GM23338 (cell line): ENCODE measurements around the gene ZNF792. TPM values are rescaled to one million over a fixed set of nuclear protein-coding genes. Genes with fewer than 3 reads are reported as not detected.
"Not testable (repeated sequence)": the region's sequence is repeated elsewhere in the genome, so short reads cannot be mapped to it uniquely, and the experiment has no call there.

Experiments
- ATAC-seq: fragments of 200-7000 bp; cut with Tn5 transposase; 3 replicates; pipeline ENCODE4 v1.9.1; 2020
- DNase-seq: peaks from one replicate; pipeline ENCODE4 v3.0.0-alpha.2; 2015; ENCODE audit warnings: low spot score
- H2AFZ ChIP-seq: fragments of 200-600 bp; sonication (generic); 2 replicates; pipeline ENCODE4 v1.8.0; 2016; ENCODE audit warnings: antibody characterized with exemption, mild to moderate bottlenecking, moderate library complexity
- H3F3A ChIP-seq: fragments of 200-600 bp; sonication (generic); replicated peaks from 2 replicates; pipeline ENCODE4 v1.8.0; 2017; ENCODE audit warnings: antibody characterized with exemption, mixed run types, low read depth
- H3K27ac ChIP-seq: fragments of 200-600 bp; sonication (generic); 2 replicates; pipeline ENCODE4 v1.6.1; 2016; ENCODE audit warnings: low read depth
- H3K27me3 ChIP-seq: fragments of 200-600 bp; sonication (generic); 2 replicates; pipeline ENCODE4 v1.8.0; 2016; ENCODE audit warnings: mild to moderate bottlenecking, mixed run types, moderate library complexity; ENCODE audit not compliant: insufficient read depth
- H3K36me3 ChIP-seq: fragments of 200-600 bp; sonication (generic); 2 replicates; pipeline ENCODE4 v1.8.0; 2016; ENCODE audit warnings: mild to moderate bottlenecking; ENCODE audit not compliant: insufficient read depth
- H3K4me1 ChIP-seq: fragments of 200-600 bp; sonication (generic); 2 replicates; pipeline ENCODE4 v1.8.0; 2016; ENCODE audit warnings: mild to moderate bottlenecking, moderate library complexity; ENCODE audit not compliant: insufficient read depth
- H3K4me2 ChIP-seq: fragments of 200-600 bp; sonication (generic); 2 replicates; pipeline ENCODE4 v1.7.1; 2017; ENCODE audit warnings: mixed run types
- H3K4me3 ChIP-seq: fragments of 200-600 bp; sonication (generic); 2 replicates; pipeline ENCODE4 v1.6.1; 2016; ENCODE audit warnings: mixed run types
- H3K79me2 ChIP-seq: fragments of 200-600 bp; sonication (generic); replicated peaks from 2 replicates; pipeline ENCODE4 v1.8.0; 2017; ENCODE audit warnings: mild to moderate bottlenecking; ENCODE audit not compliant: insufficient read depth
- H3K9me2 ChIP-seq: fragments of 200-600 bp; sonication (generic); 2 replicates; pipeline ENCODE4 v1.8.0; 2017; ENCODE audit not compliant: insufficient read depth
- H4K20me1 ChIP-seq: fragments of 200-600 bp; sonication (generic); replicated peaks from 2 replicates; pipeline ENCODE4 v1.8.0; 2017; ENCODE audit warnings: mild to moderate bottlenecking; ENCODE audit not compliant: insufficient read depth
- H3K27ac Mint-ChIP-seq: 2 replicates; pipeline ENCODE4 v1.8.0; 2020; ENCODE audit warnings: inconsistent platforms, mild to moderate bottlenecking, moderate library complexity, mixed read lengths
- H3K27me3 Mint-ChIP-seq: 3 replicates; pipeline ENCODE4 v1.8.0; 2022; ENCODE audit warnings: low read depth, mild to moderate bottlenecking, moderate library complexity, mixed read lengths, inconsistent platforms; ENCODE audit not compliant: insufficient read depth, poor library complexity
- H3K36me3 Mint-ChIP-seq: 3 replicates; pipeline ENCODE4 v1.8.0; 2021; ENCODE audit warnings: low read depth, mild to moderate bottlenecking, inconsistent platforms, moderate library complexity, mixed read lengths
- H3K4me1 Mint-ChIP-seq: 3 replicates; pipeline ENCODE4 v1.8.0; 2020; ENCODE audit warnings: mild to moderate bottlenecking, inconsistent platforms, mixed read lengths
- H3K4me3 Mint-ChIP-seq: 3 replicates; pipeline ENCODE4 v1.8.0; 2021; ENCODE audit warnings: moderate library complexity, mild to moderate bottlenecking, inconsistent platforms, mixed read lengths
- H3K9me3 Mint-ChIP-seq: 3 replicates; pipeline ENCODE4 v1.8.0; 2020; ENCODE audit warnings: moderate library complexity, mild to moderate bottlenecking, inconsistent platforms, mixed read lengths
- EZH2 ChIP-seq: fragments of 200-600 bp; sonication (generic); IDR thresholded peaks from one replicate; pipeline ENCODE4 v1.8.0; 2017; ENCODE audit warnings: antibody characterized with exemption, mild to moderate bottlenecking, low read depth; ENCODE audit not compliant: unreplicated experiment
- EZH2phosphoT487 ChIP-seq: fragments of 200-600 bp; sonication (generic); IDR thresholded peaks from one replicate; pipeline ENCODE4 v1.8.1; 2018; ENCODE audit warnings: antibody characterized with exemption; ENCODE audit not compliant: unreplicated experiment
- JUNB ChIP-seq: IDR thresholded peaks from one replicate; pipeline ENCODE4 v1.6.1; 2016; ENCODE audit warnings: antibody characterized with exemption; ENCODE audit not compliant: unreplicated experiment
- NANOG ChIP-seq: IDR thresholded peaks from 2 replicates; pipeline ENCODE4 v1.6.1; 2016; ENCODE audit warnings: antibody characterized with exemption, borderline replicate concordance
- POLR2AphosphoS5 ChIP-seq: IDR thresholded peaks from 2 replicates; pipeline ENCODE4 v1.6.1; 2016; ENCODE audit warnings: antibody characterized with exemption, low read depth
- REST ChIP-seq: IDR thresholded peaks from one replicate; pipeline ENCODE4 v1.6.1; 2018; ENCODE audit warnings: antibody characterized with exemption; ENCODE audit not compliant: unreplicated experiment
- STAT1 ChIP-seq: IDR thresholded peaks from one replicate; pipeline ENCODE4 v1.6.1; 2016; ENCODE audit warnings: antibody characterized with exemption; ENCODE audit not compliant: unreplicated experiment
- ZNF114 ChIP-seq: fragments of 250-450 bp; sonication (Bioruptor Pico); IDR thresholded peaks from 2 replicates; pipeline ENCODE4 v1.5.0; 2020; ENCODE audit warnings: mild to moderate bottlenecking, moderate library complexity
- ZNF331 ChIP-seq: fragments of 250-450 bp; sonication (Bioruptor Pico); IDR thresholded peaks from 2 replicates; pipeline ENCODE4 v1.5.0; 2020; ENCODE audit warnings: low read depth, mild to moderate bottlenecking, moderate library complexity
- ZNF462 ChIP-seq: fragments of 250-450 bp; sonication (Bioruptor Pico); IDR thresholded peaks from 2 replicates; pipeline ENCODE4 v1.5.0; 2020; ENCODE audit warnings: mild to moderate bottlenecking, moderate library complexity
- polyA plus RNA-seq: library from polyadenylated mRNA; unstranded; fragments of >200 nt; fragmentation: Nextera tagmentation; extraction: Ambion mirVana; gene quantifications from 2 replicates; pipeline ENCODE4 v1.2.1, GENCODE V29; 2016
- total RNA-seq: library from RNA; depleted of rRNA; stranded (reverse); fragments of >200 nt; shearing (Covaris generic); gene quantifications from 2 replicates; pipeline ENCODE4 v1.2.3, GENCODE V29; 2014

Gene ZNF792
- total and polyA plus RNA-seq, 2 experiments from 2014 or later = 1.3 to 12.8 TPM

GRCh38 chr19:34918190-34918589, 45.8 kb downstream of the ZNF792 start (continued):
- TF ChIP-seq POLR2AphosphoS5 (no peak), NANOG (no peak)

- DNase-seq, H3K4me3 Mint-ChIP-seq: not testable (repeated sequence)
Measured at GRCh38 chr19:34917144-34917543, 46.9 kb downstream of the ZNF792 start.

GRCh38 chr19:34910770-34911169, 53.3 kb downstream of the ZNF792 start:
- Mint-ChIP-seq H3K27ac (no peak overlapping the region), H3K36me3 (no peaks in the 10 kb centered on the region; the same call in 2 of the 3 replicates), H3K4me1 (peaks cover 2% of the 10 kb centered on the region; the same call in 2 of the 3 replicates), H3K9me3 (peaks cover 11% of the 10 kb centered on the region), H3K27me3 (peaks cover 17% of the 10 kb centered on the region), H3K4me3 (no peak overlapping the region)
- DNase-seq = no peak
- H2AFZ ChIP-seq = no peak overlapping the region
- H3K27me3 ChIP-seq = peaks cover 22% of the 10 kb centered on the region
- H3F3A ChIP-seq = no peaks in the 10 kb centered on the region
- H3K4me3 ChIP-seq = no peak overlapping the region
- H3K4me1 ChIP-seq = no peaks in the 10 kb centered on the region
- H4K20me1 ChIP-seq = no peaks in the 10 kb centered on the region
- peaks cover 4% of the 10 kb centered on the region; the same call in 1 of the 2 replicates for H3K9me2 ChIP-seq
- no peak for ATAC-seq
- H3K79me2 ChIP-seq = no peaks in the 10 kb centered on the region
- H3K27ac ChIP-seq = no peak overlapping the region
- no peak overlapping the region for H3K4me2 ChIP-seq
- H3K36me3 ChIP-seq = no peaks in the 10 kb centered on the region
- TF ChIP-seq ZNF114 (no peak), REST (no peak), POLR2AphosphoS5 (no peak), ZNF331 (CRISPR knock-in tag) (no peak), STAT1 (no peak), EZH2phosphoT487 (no peak), ZNF462 (no peak), JUNB (no peak), NANOG (no peak), EZH2 (no peak)

More at GRCh38 chr19:34917144-34917543, 46.9 kb downstream of the ZNF792 start:
- H3K4me2 ChIP-seq, H3K27ac ChIP-seq, H3K4me1 Mint-ChIP-seq, H3K27me3 Mint-ChIP-seq, H3K36me3 ChIP-seq, H3F3A ChIP-seq, H3K79me2 ChIP-seq, H2AFZ ChIP-seq, ATAC-seq, H4K20me1 ChIP-seq, H3K4me1 ChIP-seq, H3K27me3 ChIP-seq, H3K9me2 ChIP-seq, H3K4me3 ChIP-seq, H3K27ac Mint-ChIP-seq: not testable (repeated sequence)
- peaks cover 24% of the 10 kb centered on the region for H3K36me3 Mint-ChIP-seq
- peaks cover 57% of the 10 kb centered on the region for H3K9me3 Mint-ChIP-seq
